H1 (cell line): ENCODE measurements around the gene MAPK11. TPM values are rescaled to one million over a fixed set of nuclear protein-coding genes. Genes with fewer than 3 reads are reported as not detected.

Source experiments
- ATF2 ChIP-seq: IDR thresholded peaks from 2 replicates; pipeline ENCODE4 v1.6.1; 2012; ENCODE audit warnings: low read length, inconsistent platforms
- HDAC6 ChIP-seq: IDR thresholded peaks from one replicate; pipeline ENCODE4 v1.7.1; 2012; ENCODE audit warnings: low read depth, mild to moderate bottlenecking, inconsistent platforms, low read length, moderate library complexity
- USF2 ChIP-seq: IDR thresholded peaks from 2 replicates; pipeline ENCODE4 v1.6.1; 2011; ENCODE audit warnings: low read length, improper control_type of control experiment
- polyA plus RNA-seq, 7 experiments: library from polyadenylated mRNA; depleted of rRNA in 3 of 7; stranded (reverse) in 5 of 7; unstranded in 2 of 7; fragments of >200 nt in 5 of 7; fragments of 200-250 nt in 2 of 7; gene quantifications; 1 replicate in 5 of 7; 2 replicates in 1 of 7; 4 replicates in 1 of 7; pipeline versions ENCODE4 v1.2.1 to v1.2.3, GENCODE V29; 2011 to 2013; ENCODE audit warnings: missing spikeins in 2 of 7, mixed read lengths in 2 of 7
- total RNA-seq: library from RNA; stranded (reverse); fragmentation: NEBNext Ultra II Directional; extraction: Animal tissue kit (Norgen Biotek cat#: 25700); gene quantifications from 2 replicates; pipeline ENCODE4 v1.2.1, GENCODE V29; 2021

The MAPK11 gene
- total and polyA plus RNA-seq, 2 of the 8 experiments (the other 6 are each of a cell fraction or from before 2014, with no cell fraction given): 0.70 to 1.5 TPM

GRCh38 chr22:50262460-50262911 lies 7.7 kb downstream of the MAPK11 start (continued):
- TF ChIP-seq HDAC6: no peak
- no peak for TF ChIP-seq ATF2
- no peak for TF ChIP-seq USF2
- TF ChIP-seq, all 59 proteins: peak for 0
